GM23338 (cell line): ENCODE results near the gene RNF217. TPM values are rescaled to one million over a fixed set of nuclear protein-coding genes. Genes with fewer than 3 reads are reported as not detected.
"Not testable (repeated sequence)": the region's sequence is repeated elsewhere in the genome, so short reads cannot be mapped to it uniquely, and the experiment has no call there.

Source experiments
- ATAC-seq: fragments of 200-7000 bp; cut with Tn5 transposase; 3 replicates; pipeline ENCODE4 v1.9.1; 2020
- DNase-seq: peaks from one replicate; pipeline ENCODE4 v3.0.0-alpha.2; 2015; ENCODE audit warnings: low spot score
- H2AFZ ChIP-seq: fragments of 200-600 bp; sonication (generic); 2 replicates; pipeline ENCODE4 v1.8.0; 2016; ENCODE audit warnings: antibody characterized with exemption, mild to moderate bottlenecking, moderate library complexity
- H3F3A ChIP-seq: fragments of 200-600 bp; sonication (generic); replicated peaks from 2 replicates; pipeline ENCODE4 v1.8.0; 2017; ENCODE audit warnings: antibody characterized with exemption, mixed run types, low read depth
- H3K27ac ChIP-seq: fragments of 200-600 bp; sonication (generic); 2 replicates; pipeline ENCODE4 v1.6.1; 2016; ENCODE audit warnings: low read depth
- H3K27me3 ChIP-seq: fragments of 200-600 bp; sonication (generic); 2 replicates; pipeline ENCODE4 v1.8.0; 2016; ENCODE audit warnings: mild to moderate bottlenecking, mixed run types, moderate library complexity; ENCODE audit not compliant: insufficient read depth
- H3K36me3 ChIP-seq: fragments of 200-600 bp; sonication (generic); 2 replicates; pipeline ENCODE4 v1.8.0; 2016; ENCODE audit warnings: mild to moderate bottlenecking; ENCODE audit not compliant: insufficient read depth
- H3K4me1 ChIP-seq: fragments of 200-600 bp; sonication (generic); 2 replicates; pipeline ENCODE4 v1.8.0; 2016; ENCODE audit warnings: mild to moderate bottlenecking, moderate library complexity; ENCODE audit not compliant: insufficient read depth
- H3K4me2 ChIP-seq: fragments of 200-600 bp; sonication (generic); 2 replicates; pipeline ENCODE4 v1.7.1; 2017; ENCODE audit warnings: mixed run types
- H3K4me3 ChIP-seq: fragments of 200-600 bp; sonication (generic); 2 replicates; pipeline ENCODE4 v1.6.1; 2016; ENCODE audit warnings: mixed run types
- H3K79me2 ChIP-seq: fragments of 200-600 bp; sonication (generic); replicated peaks from 2 replicates; pipeline ENCODE4 v1.8.0; 2017; ENCODE audit warnings: mild to moderate bottlenecking; ENCODE audit not compliant: insufficient read depth
- H3K9me2 ChIP-seq: fragments of 200-600 bp; sonication (generic); 2 replicates; pipeline ENCODE4 v1.8.0; 2017; ENCODE audit not compliant: insufficient read depth
- H4K20me1 ChIP-seq: fragments of 200-600 bp; sonication (generic); replicated peaks from 2 replicates; pipeline ENCODE4 v1.8.0; 2017; ENCODE audit warnings: mild to moderate bottlenecking; ENCODE audit not compliant: insufficient read depth
- H3K27ac Mint-ChIP-seq: 2 replicates; pipeline ENCODE4 v1.8.0; 2020; ENCODE audit warnings: inconsistent platforms, mild to moderate bottlenecking, moderate library complexity, mixed read lengths
- H3K27me3 Mint-ChIP-seq: 3 replicates; pipeline ENCODE4 v1.8.0; 2022; ENCODE audit warnings: low read depth, mild to moderate bottlenecking, moderate library complexity, mixed read lengths, inconsistent platforms; ENCODE audit not compliant: insufficient read depth, poor library complexity
- H3K36me3 Mint-ChIP-seq: 3 replicates; pipeline ENCODE4 v1.8.0; 2021; ENCODE audit warnings: low read depth, mild to moderate bottlenecking, inconsistent platforms, moderate library complexity, mixed read lengths
- H3K4me1 Mint-ChIP-seq: 3 replicates; pipeline ENCODE4 v1.8.0; 2020; ENCODE audit warnings: mild to moderate bottlenecking, inconsistent platforms, mixed read lengths
- H3K4me3 Mint-ChIP-seq: 3 replicates; pipeline ENCODE4 v1.8.0; 2021; ENCODE audit warnings: moderate library complexity, mild to moderate bottlenecking, inconsistent platforms, mixed read lengths
- H3K9me3 Mint-ChIP-seq: 3 replicates; pipeline ENCODE4 v1.8.0; 2020; ENCODE audit warnings: moderate library complexity, mild to moderate bottlenecking, inconsistent platforms, mixed read lengths
- CREB1 ChIP-seq: fragments of 250-450 bp; sonication (Bioruptor Pico); IDR thresholded peaks from 2 replicates; pipeline ENCODE4 v1.5.0; 2020; ENCODE audit warnings: low read depth, mild to moderate bottlenecking, moderate library complexity
- CTCF ChIP-seq, 2 experiments: fragments of 200-600 bp in 1 of 2; sonication (generic) in 1 of 2; conservative IDR thresholded peaks; 2 replicates each; pipeline versions ENCODE4 v1.5.1 to v1.6.1; 2016 to 2017; ENCODE audit warnings: antibody characterized with exemption in 2 of 2, low read depth in 2 of 2, mild to moderate bottlenecking in 2 of 2, moderate library complexity in 1 of 2
- ETS1 ChIP-seq: IDR thresholded peaks from 2 replicates; pipeline ENCODE4 v1.6.1; 2016; ENCODE audit warnings: antibody characterized with exemption
- EZH2phosphoT487 ChIP-seq: fragments of 200-600 bp; sonication (generic); IDR thresholded peaks from one replicate; pipeline ENCODE4 v1.8.1; 2018; ENCODE audit warnings: antibody characterized with exemption; ENCODE audit not compliant: unreplicated experiment
- NANOG ChIP-seq: IDR thresholded peaks from 2 replicates; pipeline ENCODE4 v1.6.1; 2016; ENCODE audit warnings: antibody characterized with exemption, borderline replicate concordance
- POLR2AphosphoS5 ChIP-seq: IDR thresholded peaks from 2 replicates; pipeline ENCODE4 v1.6.1; 2016; ENCODE audit warnings: antibody characterized with exemption, low read depth
- ZNF114 ChIP-seq: fragments of 250-450 bp; sonication (Bioruptor Pico); IDR thresholded peaks from 2 replicates; pipeline ENCODE4 v1.5.0; 2020; ENCODE audit warnings: mild to moderate bottlenecking, moderate library complexity
- ZNF462 ChIP-seq: fragments of 250-450 bp; sonication (Bioruptor Pico); IDR thresholded peaks from 2 replicates; pipeline ENCODE4 v1.5.0; 2020; ENCODE audit warnings: mild to moderate bottlenecking, moderate library complexity
- polyA plus RNA-seq: library from polyadenylated mRNA; unstranded; fragments of >200 nt; fragmentation: Nextera tagmentation; extraction: Ambion mirVana; gene quantifications from 2 replicates; pipeline ENCODE4 v1.2.1, GENCODE V29; 2016
- total RNA-seq: library from RNA; depleted of rRNA; stranded (reverse); fragments of >200 nt; shearing (Covaris generic); gene quantifications from 2 replicates; pipeline ENCODE4 v1.2.3, GENCODE V29; 2014

Gene RNF217
- total and polyA plus RNA-seq, 2 experiments from 2014 or later: 1.7 to 6.2 TPM

- TF ChIP-seq ZNF462 (CRISPR knock-in tag) (no peak), NANOG (no peak), POLR2AphosphoS5 (no peak), CTCF (conservative IDR thresholded peaks at IDR 0.05; ENCODE audit: low read depth in 2 of 2) (no peak), CREB1 (no peak), EZH2phosphoT487 (no peak), ETS1 (no peak), ZNF114 (CRISPR knock-in tag) (no peak)
Measured at GRCh38 chr6:125074120-125074519, 111.9 kb downstream of the RNF217 start (continued).

- not testable (repeated sequence) for H4K20me1 ChIP-seq, H3K4me1 ChIP-seq, H3K9me3 Mint-ChIP-seq, H3K4me3 ChIP-seq, H2AFZ ChIP-seq, H3K36me3 ChIP-seq, H3K4me3 Mint-ChIP-seq, H3K27ac ChIP-seq, H3K27me3 Mint-ChIP-seq, H3K27ac Mint-ChIP-seq, H3K79me2 ChIP-seq, ATAC-seq, DNase-seq, H3K4me2 ChIP-seq, H3K36me3 Mint-ChIP-seq, H3F3A ChIP-seq, H3K27me3 ChIP-seq, H3K9me2 ChIP-seq
- H3K4me1 Mint-ChIP-seq: peaks cover 12% of the 10 kb centered on the region
Measured at GRCh38 chr6:125075073-125075472, 112.8 kb downstream of the RNF217 start.
